ENCODE measurements around the gene ZSCAN22.

The ZSCAN22 gene

DNA sequence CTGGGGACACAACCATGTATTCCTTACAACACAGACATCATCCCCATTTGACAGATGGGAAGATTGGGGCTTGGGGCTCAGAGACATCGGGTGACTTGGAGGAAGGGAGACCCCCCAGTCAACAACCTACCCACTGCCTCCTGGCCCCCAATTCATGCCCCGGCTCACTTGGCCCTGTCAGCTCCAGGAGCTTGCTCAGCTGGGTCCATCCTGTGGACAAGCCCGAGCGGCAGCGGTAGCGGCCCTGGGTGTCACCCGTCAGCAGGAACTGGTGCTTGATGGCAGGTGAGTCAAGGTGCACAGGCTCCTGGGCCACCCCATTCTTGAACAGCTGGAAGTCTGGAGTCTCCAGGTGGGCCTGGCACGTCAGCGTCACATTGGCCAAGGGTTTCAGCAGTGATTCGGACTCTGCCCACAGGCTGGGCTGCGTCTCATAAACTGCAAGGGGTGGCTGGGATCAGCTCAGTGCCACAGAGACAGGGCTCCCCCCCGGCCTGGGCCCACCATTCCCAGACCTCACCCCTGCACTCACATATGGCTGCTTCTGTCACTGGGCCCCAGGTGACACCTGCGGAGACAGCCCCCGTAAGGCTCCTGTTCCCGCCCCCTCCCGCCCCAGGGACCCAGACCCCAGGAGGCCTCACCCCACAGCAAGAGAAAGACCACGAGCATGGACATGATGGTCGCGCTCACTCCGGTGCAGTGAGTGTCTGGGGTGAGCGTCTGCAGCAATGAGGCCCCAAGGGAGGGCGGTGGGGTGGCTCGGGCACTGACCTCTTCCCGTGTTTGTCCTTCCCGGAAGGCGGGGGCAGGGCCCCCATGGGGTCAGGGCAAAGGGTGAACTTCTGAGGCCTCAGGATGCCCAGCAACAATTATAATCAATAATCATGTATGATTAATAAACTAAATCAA is 26.2 kb downstream of the ZSCAN22 start, which contains the start of gene A1BG:
A1BG (minus strand) TSS at position 733 of the 912 bp plus-strand sequence; CDS start at position 678, 55 bp downstream.
- Histone ChIP-seq H3K9me3 (ENCODE audit: insufficient read depth, low read depth, low read length) (no peaks in the 10 kb centered on the region), H3K36me3 (ENCODE audit: insufficient read depth, low read length) (no peaks in the 10 kb centered on the region), H3K27ac (ENCODE audit: low read depth, low read length) (no peak within 1 kb of the TSS), H3K9ac (ENCODE audit: low read depth, low read length) (no peak within 1 kb of the TSS), H3K27me3 (ENCODE audit: insufficient read depth, low read length) (peaks cover 4% of the 10 kb centered on the region; the same call in 1 of the 2 replicates), H3K4me1 (ENCODE audit: insufficient read depth, low read length) (peaks cover 3% of the 10 kb centered on the region; the same call in 1 of the 2 replicates), H3K4me3 (ENCODE audit: low read length) (no peak within 1 kb of the TSS)
- WGBS, result 91% methylated on average over 26 of the region's 26 CpGs

GRCh38 chr19:58353717-58354477 is 27.1 kb downstream of the ZSCAN22 start:
- H3K9me3 ChIP-seq (ENCODE audit: insufficient read depth, low read depth, low read length), result no peaks in the 10 kb centered on the region

GRCh38 chr19:58354478-58355030 is 27.8 kb downstream of the ZSCAN22 start:
- no peak overlapping the region for H3K4me3 ChIP-seq (ENCODE audit: low read length)
- WGBS, result 86% methylated on average over 6 of the region's 6 CpGs
- no peaks in the 10 kb centered on the region for H3K36me3 ChIP-seq (ENCODE audit: insufficient read depth, low read length)
- no peaks in the 10 kb centered on the region for H3K27me3 ChIP-seq (ENCODE audit: insufficient read depth, low read length)
- H3K27ac ChIP-seq (ENCODE audit: low read depth, low read length), result no peak overlapping the region
- no peaks in the 10 kb centered on the region for H3K4me1 ChIP-seq (ENCODE audit: insufficient read depth, low read length)
- no peaks in the 10 kb centered on the region for H3K9me3 ChIP-seq (ENCODE audit: insufficient read depth, low read depth, low read length)
- no peak overlapping the region for H3K9ac ChIP-seq (ENCODE audit: low read depth, low read length)

More at GRCh38 chr19:58353717-58354477, 27.1 kb downstream of the ZSCAN22 start:
- no peak overlapping the region for H3K9ac ChIP-seq (ENCODE audit: low read depth, low read length)
- no peaks in the 10 kb centered on the region for H3K36me3 ChIP-seq (ENCODE audit: insufficient read depth, low read length)
- H3K4me3 ChIP-seq (ENCODE audit: low read length), result no peak overlapping the region
- H3K4me1 ChIP-seq (ENCODE audit: insufficient read depth, low read length), result no peaks in the 10 kb centered on the region
- no peak overlapping the region for H3K27ac ChIP-seq (ENCODE audit: low read depth, low read length)
- H3K27me3 ChIP-seq (ENCODE audit: insufficient read depth, low read length), result no peaks in the 10 kb centered on the region
- WGBS, result 92% methylated on average over 15 of the region's 15 CpGs

GRCh38 chr19:58355215-58355796 is 28.5 kb downstream of the ZSCAN22 start:
- H3K9me3 ChIP-seq (ENCODE audit: insufficient read depth, low read depth, low read length), result no peaks in the 10 kb centered on the region
- H3K9ac ChIP-seq (ENCODE audit: low read depth, low read length), result no peak overlapping the region
- no peak overlapping the region for H3K27ac ChIP-seq (ENCODE audit: low read depth, low read length)
- H3K4me1 ChIP-seq (ENCODE audit: insufficient read depth, low read length), result no peaks in the 10 kb centered on the region
- WGBS, result 97% methylated on average over 10 of the region's 10 CpGs
- H3K4me3 ChIP-seq (ENCODE audit: low read length), result no peak overlapping the region
- H3K27me3 ChIP-seq (ENCODE audit: insufficient read depth, low read length), result no peaks in the 10 kb centered on the region
- H3K36me3 ChIP-seq (ENCODE audit: insufficient read depth, low read length), result no peaks in the 10 kb centered on the region

DNA sequence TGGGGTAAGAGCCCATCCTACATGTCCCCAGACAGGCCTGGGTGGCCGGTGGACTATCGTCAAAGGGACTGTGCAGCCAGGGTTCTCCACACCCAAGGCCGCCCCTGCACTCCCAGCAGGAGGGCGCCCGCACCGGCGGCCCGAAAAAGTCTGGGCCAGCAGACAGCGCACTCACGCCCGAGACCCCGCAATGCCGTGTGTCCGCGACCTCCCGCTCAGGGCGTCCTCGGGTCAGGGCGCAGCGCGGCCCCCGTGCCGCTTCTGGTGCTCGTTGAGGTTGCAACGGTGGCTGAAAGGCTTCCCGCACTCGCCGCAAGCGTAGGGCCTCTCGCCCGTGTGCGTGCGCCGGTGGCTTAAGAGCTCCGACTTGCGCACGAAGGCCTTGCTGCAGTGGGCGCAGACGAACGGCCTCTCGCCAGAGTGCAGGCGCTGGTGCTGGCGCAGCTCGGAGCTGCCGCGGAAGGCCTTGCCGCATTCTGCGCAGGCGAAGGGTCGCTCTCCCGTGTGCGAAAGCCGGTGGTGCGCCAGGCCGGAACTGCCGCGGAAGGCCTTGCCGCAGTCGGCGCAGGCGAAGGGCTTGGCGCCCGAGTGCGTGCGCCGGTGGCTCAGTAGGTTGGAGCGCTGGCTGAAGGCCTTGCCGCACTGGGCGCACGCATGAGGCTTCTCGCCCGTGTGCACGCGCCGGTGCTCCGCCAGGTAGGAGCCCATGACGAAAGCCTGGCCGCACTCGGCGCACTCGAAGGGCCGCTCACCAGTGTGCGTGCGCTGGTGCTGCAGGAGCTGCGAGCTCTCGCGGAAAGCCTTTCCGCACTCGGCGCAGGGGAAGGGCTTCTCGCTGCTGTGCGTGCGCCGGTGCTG is 29.3 kb downstream of the ZSCAN22 start:
- H3K4me3 ChIP-seq (ENCODE audit: low read length), result no peak overlapping the region
- H3K4me1 ChIP-seq (ENCODE audit: insufficient read depth, low read length), result no peaks in the 10 kb centered on the region
- 96% methylated on average over 94 of the region's 94 CpGs for WGBS
- no peaks in the 10 kb centered on the region for H3K9me3 ChIP-seq (ENCODE audit: insufficient read depth, low read depth, low read length)
- no peaks in the 10 kb centered on the region for H3K27me3 ChIP-seq (ENCODE audit: insufficient read depth, low read length)
- no peaks in the 10 kb centered on the region for H3K36me3 ChIP-seq (ENCODE audit: insufficient read depth, low read length)
- H3K27ac ChIP-seq (ENCODE audit: low read depth, low read length), result no peak overlapping the region
- no peak overlapping the region for H3K9ac ChIP-seq (ENCODE audit: low read depth, low read length)

- Histone ChIP-seq H3K9me3 (ENCODE audit: insufficient read depth, low read depth, low read length) (no peaks in the 10 kb centered on the region), H3K36me3 (ENCODE audit: insufficient read depth, low read length) (no peaks in the 10 kb centered on the region), H3K27me3 (ENCODE audit: insufficient read depth, low read length) (no peaks in the 10 kb centered on the region), H3K27ac (ENCODE audit: low read depth, low read length) (no peak overlapping the region), H3K4me3 (ENCODE audit: low read length) (no peak overlapping the region), H3K9ac (ENCODE audit: low read depth, low read length) (no peak overlapping the region), H3K4me1 (ENCODE audit: insufficient read depth, low read length) (0 out of 2 replicates have a peak, but pooled peaks cover 2% of the 10 kb centered on the region)
- WGBS, result 93% methylated on average over 75 of the region's 75 CpGs
Observed at GRCh38 chr19:58356766-58357480, 30.1 kb downstream of the ZSCAN22 start.

DNA sequence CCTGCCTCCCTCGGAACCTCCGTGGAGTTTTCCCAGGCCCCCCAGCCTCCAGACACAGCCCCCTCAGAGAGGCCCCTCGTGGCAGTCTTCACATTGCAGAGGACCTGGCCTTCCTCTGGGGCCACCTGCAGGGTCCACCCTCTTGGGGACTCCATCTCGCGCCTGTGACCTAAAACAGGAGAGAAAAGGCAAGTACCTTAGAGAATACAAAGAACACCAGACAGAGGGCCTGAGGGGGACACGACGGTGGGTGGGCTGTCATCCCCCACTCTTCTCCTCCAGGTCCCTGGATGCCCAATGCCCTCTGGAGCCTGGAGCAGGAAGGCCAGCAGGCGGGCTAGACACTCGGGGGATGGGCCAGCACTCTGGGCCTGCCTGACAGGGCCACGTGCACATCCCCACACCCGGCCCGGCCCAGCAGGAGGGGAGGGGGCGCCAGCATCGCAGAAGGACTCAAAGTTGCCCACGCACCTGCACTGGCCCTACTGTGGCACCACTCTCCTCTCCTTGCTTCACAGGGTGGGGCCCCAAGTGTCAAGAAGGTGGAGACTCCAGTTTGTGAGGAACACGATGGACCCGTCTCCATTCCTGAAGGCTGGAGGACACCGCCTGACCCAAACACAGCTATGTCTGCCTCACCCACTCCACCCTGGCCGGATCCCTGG is 30.8 kb downstream of the ZSCAN22 start:
- H3K36me3 ChIP-seq (ENCODE audit: insufficient read depth, low read length), result no peaks in the 10 kb centered on the region
- 73% methylated on average over 19 of the region's 19 CpGs for WGBS
- no peak overlapping the region for H3K4me3 ChIP-seq (ENCODE audit: low read length)
- H3K9ac ChIP-seq (ENCODE audit: low read depth, low read length), result no peak overlapping the region
- H3K27me3 ChIP-seq (ENCODE audit: insufficient read depth, low read length), result no peaks in the 10 kb centered on the region
- no peaks in the 10 kb centered on the region for H3K9me3 ChIP-seq (ENCODE audit: insufficient read depth, low read depth, low read length)
- 0 out of 2 replicates have a peak, but pooled peaks cover 2% of the 10 kb centered on the region for H3K4me1 ChIP-seq (ENCODE audit: insufficient read depth, low read length)
- no peak overlapping the region for H3K27ac ChIP-seq (ENCODE audit: low read depth, low read length)

- Histone ChIP-seq H3K36me3 (ENCODE audit: insufficient read depth, low read length) (no peaks in the 10 kb centered on the region), H3K27ac (ENCODE audit: low read depth, low read length) (peak overlapping the region; percentile 91), H3K9ac (ENCODE audit: low read depth, low read length) (peak overlapping the region; percentile 98), H3K27me3 (ENCODE audit: insufficient read depth, low read length) (no peaks in the 10 kb centered on the region), H3K4me1 (ENCODE audit: insufficient read depth, low read length) (0 out of 2 replicates have a peak, but pooled peaks cover 2% of the 10 kb centered on the region), H3K4me3 (ENCODE audit: low read length) (peak overlapping the region; percentile 94), H3K9me3 (ENCODE audit: insufficient read depth, low read depth, low read length) (no peaks in the 10 kb centered on the region)
- 2% methylated on average over 28 of the region's 28 CpGs for WGBS
Observed at GRCh38 chr19:58361900-58362271, 35.1 kb downstream of the ZSCAN22 start.

- Histone ChIP-seq H3K9me3 (ENCODE audit: insufficient read depth, low read depth, low read length) (no peaks in the 10 kb centered on the region), H3K36me3 (ENCODE audit: insufficient read depth, low read length) (no peaks in the 10 kb centered on the region), H3K4me1 (ENCODE audit: insufficient read depth, low read length) (0 out of 2 replicates have a peak, but pooled peaks cover 2% of the 10 kb centered on the region), H3K9ac (ENCODE audit: low read depth, low read length) (peak within 1 kb of the TSS; percentile 98), H3K27ac (ENCODE audit: low read depth, low read length) (peak within 1 kb of the TSS; percentile 91), H3K4me3 (ENCODE audit: low read length) (peak within 1 kb of the TSS; percentile 94), H3K27me3 (ENCODE audit: insufficient read depth, low read length) (no peaks in the 10 kb centered on the region)
- under 1% methylated on average over 74 of the region's 74 CpGs for WGBS
Observed at GRCh38 chr19:58362272-58362994, 35.6 kb downstream of the ZSCAN22 start, which contains the start of gene ZNF497. Gene ZNF497 (minus strand): TSS chr19:58362751. CDS start chr19:58357635, 5,116 bp downstream.

All from HUES64 (cell line).